Neural cell (in vitro differentiated cells): ENCODE results near the gene NCKAP5.

Source experiments
- EP300 ChIP-seq: fragments of 450-650 bp; conservative IDR thresholded peaks from 2 replicates; pipeline ENCODE4 v1.6.1; 2014; ENCODE audit warnings: antibody characterized with exemption, mild to moderate bottlenecking, moderate library complexity; ENCODE audit not compliant: poor library complexity, severe bottlenecking
- EZH2 ChIP-seq: fragments of 200-600, 300-800 bp; shearing (Covaris generic), sonication (generic); IDR thresholded peaks from 2 replicates; pipeline ENCODE4 v1.6.1; 2014; ENCODE audit warnings: antibody characterized with exemption, low read length, borderline replicate concordance, mild to moderate bottlenecking; ENCODE audit not compliant: insufficient read depth, poor library complexity, severe bottlenecking
- MXI1 ChIP-seq: fragments of 450-650 bp; conservative IDR thresholded peaks from 2 replicates; pipeline ENCODE4 v1.6.1; 2014; ENCODE audit warnings: antibody characterized with exemption, mild to moderate bottlenecking; ENCODE audit not compliant: poor library complexity, severe bottlenecking
- POLR2AphosphoS5 ChIP-seq: IDR thresholded peaks from 2 replicates; pipeline ENCODE4 v1.6.1; 2012
- RAD21 ChIP-seq: fragments of 450-650 bp; conservative IDR thresholded peaks from 2 replicates; pipeline ENCODE4 v1.6.1; 2014; ENCODE audit warnings: antibody characterized with exemption, mild to moderate bottlenecking, moderate library complexity
- SMC3 ChIP-seq: fragments of 450-650 bp; conservative IDR thresholded peaks from 2 replicates; pipeline ENCODE4 v1.6.1; 2014; ENCODE audit warnings: antibody characterized with exemption, mild to moderate bottlenecking, moderate library complexity; ENCODE audit not compliant: poor library complexity
- TF ChIP-seq, protein P1 (sequence below): fragments of 450-650 bp; IDR thresholded peaks from 2 replicates; pipeline ENCODE4 v1.5.1; 2014; ENCODE audit warnings: antibody characterized with exemption, mild to moderate bottlenecking, moderate library complexity; ENCODE audit not compliant: poor library complexity, severe bottlenecking
- TF ChIP-seq, protein P2 (sequence below): IDR thresholded peaks from 2 replicates; pipeline ENCODE4 v1.6.1; 2012; ENCODE audit warnings: borderline replicate concordance

DNA sequence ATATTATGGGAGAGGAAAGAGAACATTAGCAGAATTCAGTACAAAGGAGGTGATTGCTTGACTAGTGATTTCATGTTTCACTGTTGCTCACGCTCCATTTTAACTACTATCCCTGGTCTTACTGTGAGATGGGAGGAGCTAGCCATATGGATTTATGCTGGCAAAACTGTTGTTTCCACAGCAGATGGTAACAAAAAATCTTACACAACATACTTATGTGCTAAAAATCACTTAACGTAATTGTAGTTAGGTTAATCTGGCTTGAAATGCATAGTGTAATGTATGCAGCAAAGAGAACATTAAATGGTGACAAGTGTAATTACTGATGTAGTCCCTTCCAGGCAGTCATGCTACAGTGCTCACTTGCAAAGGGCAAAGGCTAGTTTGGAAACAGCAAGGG is 742.7 kb downstream of the NCKAP5 start:
- TF ChIP-seq SMC3 (no peak), POLR2AphosphoS5 (no peak), RAD21 (no peak), MXI1 (no peak), EP300 (no peak), EZH2 (no peak)
- TF ChIP-seq, protein P1, sequence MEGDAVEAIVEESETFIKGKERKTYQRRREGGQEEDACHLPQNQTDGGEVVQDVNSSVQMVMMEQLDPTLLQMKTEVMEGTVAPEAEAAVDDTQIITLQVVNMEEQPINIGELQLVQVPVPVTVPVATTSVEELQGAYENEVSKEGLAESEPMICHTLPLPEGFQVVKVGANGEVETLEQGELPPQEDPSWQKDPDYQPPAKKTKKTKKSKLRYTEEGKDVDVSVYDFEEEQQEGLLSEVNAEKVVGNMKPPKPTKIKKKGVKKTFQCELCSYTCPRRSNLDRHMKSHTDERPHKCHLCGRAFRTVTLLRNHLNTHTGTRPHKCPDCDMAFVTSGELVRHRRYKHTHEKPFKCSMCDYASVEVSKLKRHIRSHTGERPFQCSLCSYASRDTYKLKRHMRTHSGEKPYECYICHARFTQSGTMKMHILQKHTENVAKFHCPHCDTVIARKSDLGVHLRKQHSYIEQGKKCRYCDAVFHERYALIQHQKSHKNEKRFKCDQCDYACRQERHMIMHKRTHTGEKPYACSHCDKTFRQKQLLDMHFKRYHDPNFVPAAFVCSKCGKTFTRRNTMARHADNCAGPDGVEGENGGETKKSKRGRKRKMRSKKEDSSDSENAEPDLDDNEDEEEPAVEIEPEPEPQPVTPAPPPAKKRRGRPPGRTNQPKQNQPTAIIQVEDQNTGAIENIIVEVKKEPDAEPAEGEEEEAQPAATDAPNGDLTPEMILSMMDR: no peak
- TF ChIP-seq, protein P2, sequence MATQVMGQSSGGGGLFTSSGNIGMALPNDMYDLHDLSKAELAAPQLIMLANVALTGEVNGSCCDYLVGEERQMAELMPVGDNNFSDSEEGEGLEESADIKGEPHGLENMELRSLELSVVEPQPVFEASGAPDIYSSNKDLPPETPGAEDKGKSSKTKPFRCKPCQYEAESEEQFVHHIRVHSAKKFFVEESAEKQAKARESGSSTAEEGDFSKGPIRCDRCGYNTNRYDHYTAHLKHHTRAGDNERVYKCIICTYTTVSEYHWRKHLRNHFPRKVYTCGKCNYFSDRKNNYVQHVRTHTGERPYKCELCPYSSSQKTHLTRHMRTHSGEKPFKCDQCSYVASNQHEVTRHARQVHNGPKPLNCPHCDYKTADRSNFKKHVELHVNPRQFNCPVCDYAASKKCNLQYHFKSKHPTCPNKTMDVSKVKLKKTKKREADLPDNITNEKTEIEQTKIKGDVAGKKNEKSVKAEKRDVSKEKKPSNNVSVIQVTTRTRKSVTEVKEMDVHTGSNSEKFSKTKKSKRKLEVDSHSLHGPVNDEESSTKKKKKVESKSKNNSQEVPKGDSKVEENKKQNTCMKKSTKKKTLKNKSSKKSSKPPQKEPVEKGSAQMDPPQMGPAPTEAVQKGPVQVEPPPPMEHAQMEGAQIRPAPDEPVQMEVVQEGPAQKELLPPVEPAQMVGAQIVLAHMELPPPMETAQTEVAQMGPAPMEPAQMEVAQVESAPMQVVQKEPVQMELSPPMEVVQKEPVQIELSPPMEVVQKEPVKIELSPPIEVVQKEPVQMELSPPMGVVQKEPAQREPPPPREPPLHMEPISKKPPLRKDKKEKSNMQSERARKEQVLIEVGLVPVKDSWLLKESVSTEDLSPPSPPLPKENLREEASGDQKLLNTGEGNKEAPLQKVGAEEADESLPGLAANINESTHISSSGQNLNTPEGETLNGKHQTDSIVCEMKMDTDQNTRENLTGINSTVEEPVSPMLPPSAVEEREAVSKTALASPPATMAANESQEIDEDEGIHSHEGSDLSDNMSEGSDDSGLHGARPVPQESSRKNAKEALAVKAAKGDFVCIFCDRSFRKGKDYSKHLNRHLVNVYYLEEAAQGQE: no peak
